K562 (cell line): ENCODE measurements around the gene EPHA10. TPM values are rescaled to one million over a fixed set of nuclear protein-coding genes. Genes with fewer than 3 reads are reported as not detected.

Experiments used
- GABPB1 ChIP-seq: sonication (generic); formaldehyde crosslinking; IDR thresholded peaks from 2 replicates; pipeline ENCODE4 v1.8.0; 2022; ENCODE audit warnings: mild to moderate bottlenecking, missing genetic modification reagents
- HEY1 ChIP-seq: fragments of 250-450 bp; sonication (Bioruptor Pico); IDR thresholded peaks from 2 replicates; pipeline ENCODE4 v1.5.0; 2020; ENCODE audit warnings: mild to moderate bottlenecking, moderate library complexity, borderline replicate concordance
- KHSRP ChIP-seq: fragments of 450-650 bp; IDR thresholded peaks from 2 replicates; pipeline ENCODE4 v1.6.1; 2017
- RB1 ChIP-seq: fragments of 450-650 bp; IDR thresholded peaks from 2 replicates; pipeline ENCODE4 v1.6.1; 2017; ENCODE audit warnings: low read depth, mild to moderate bottlenecking
- RFX7 ChIP-seq: fragments of 250-450 bp; sonication (Bioruptor Pico); IDR thresholded peaks from 2 replicates; pipeline ENCODE4 v1.5.1; 2021; ENCODE audit warnings: mild to moderate bottlenecking
- SPI1 ChIP-seq: IDR thresholded peaks from 2 replicates; pipeline ENCODE4 v1.6.1; 2011; ENCODE audit warnings: low read depth, low read length, control low read depth, borderline replicate concordance
- polyA plus RNA-seq, 8 experiments: library from polyadenylated mRNA; depleted of rRNA in 4 of 8; stranded (reverse) in 5 of 8; unstranded in 3 of 8; fragments of >200 nt; fragmentation: Nextera tagmentation in 2 of 8; fragmentation: Illumina TruSeq in 1 of 8; extraction: Ambion mirVana in 2 of 8; extraction: Trizol in 1 of 8; gene quantifications; 2 replicates each; pipeline versions ENCODE4 v1.2.1 to v1.2.3, GENCODE V29; 2011 to 2014; ENCODE audit warnings: inconsistent platforms in 1 of 8, missing spikeins in 1 of 8
- total RNA-seq, 7 experiments: library from RNA; depleted of rRNA in 6 of 7; stranded (reverse); fragments of >200 nt in 6 of 7; fragmentation: Illumina TruSeq in 2 of 7; extraction: Trizol in 2 of 7; gene quantifications; 2 replicates each; pipeline versions ENCODE4 v1.2.1 to v1.2.3, GENCODE V29; 2011 to 2021; ENCODE audit warnings: low replicate concordance in 1 of 7
- TF ChIP-seq, protein P1 (sequence below): IDR thresholded peaks from 2 replicates; pipeline ENCODE4 v1.6.1; 2011; ENCODE audit warnings: borderline replicate concordance, low read depth, mild to moderate bottlenecking, moderate library complexity, low read length; ENCODE audit not compliant: insufficient read depth, poor library complexity, severe bottlenecking
- TF ChIP-seq, protein P2 (sequence below): sonication (generic); formaldehyde crosslinking; IDR thresholded peaks from 2 replicates; pipeline ENCODE4 v1.8.1; 2023; ENCODE audit warnings: missing genetic modification reagents, mild to moderate bottlenecking, borderline replicate concordance
- TF ChIP-seq, protein P3 (sequence below): fragments of 250-450 bp; sonication (Bioruptor Pico); IDR thresholded peaks from 2 replicates; pipeline ENCODE4 v1.4.0; 2020; ENCODE audit warnings: mild to moderate bottlenecking, moderate library complexity
- TF ChIP-seq, protein P4 (sequence below), 2 experiments: fragments of 450-650 bp; IDR thresholded peaks; 2 replicates each; pipeline ENCODE4 v1.6.1; 2018; ENCODE audit warnings: mild to moderate bottlenecking in 2 of 2, low read depth in 1 of 2; ENCODE audit not compliant: partially characterized antibody in 2 of 2
- TF ChIP-seq, protein P5 (sequence below): sonication (generic); formaldehyde crosslinking; IDR thresholded peaks from 2 replicates; pipeline ENCODE4 v1.5.0; 2020; ENCODE audit warnings: missing genetic modification reagents

EPHA10 gene
- total and polyA plus RNA-seq, 9 of the 15 experiments (the other 6 are each of a cell fraction or from before 2014, with no cell fraction given) = 0.03 TPM; not detected in 8

DNA sequence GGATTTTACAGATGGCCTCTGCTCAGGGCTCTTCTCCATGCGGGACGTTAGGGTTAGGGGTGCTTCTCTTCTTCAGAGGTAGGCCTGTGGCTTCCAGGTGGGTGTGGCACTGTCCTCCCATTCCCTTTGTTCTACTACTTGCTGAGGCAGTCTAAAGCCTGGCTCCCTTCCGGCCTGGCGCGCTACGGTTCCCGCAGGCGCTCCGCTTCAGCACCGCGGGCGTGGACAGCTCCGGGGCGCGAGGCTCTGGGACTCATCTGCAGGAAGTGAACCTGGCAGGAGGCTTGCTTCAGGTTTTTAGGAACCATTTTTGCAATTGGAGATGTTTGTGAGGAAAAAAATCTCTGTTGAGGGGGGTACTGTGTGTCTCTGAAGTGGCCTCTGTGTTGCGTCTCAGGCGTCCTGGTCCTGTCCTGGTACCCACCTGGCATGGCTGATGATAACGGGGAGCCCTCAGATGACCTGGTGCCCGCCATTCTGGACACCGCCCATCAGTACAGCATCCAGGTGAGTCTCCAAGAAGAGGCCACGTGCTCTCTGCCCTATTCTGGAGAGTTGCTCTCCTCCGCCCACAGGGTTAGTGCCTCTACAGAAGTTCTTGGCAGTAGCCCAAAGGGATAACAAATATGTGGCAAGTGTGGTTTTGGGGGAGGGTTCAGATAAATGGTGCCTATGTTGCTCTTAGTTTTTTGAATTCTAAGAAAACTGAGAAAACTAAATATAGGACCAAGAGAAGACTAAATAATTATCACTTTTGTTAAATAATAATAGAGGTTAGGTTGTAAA is 30.6 kb upstream of the EPHA10 start (continued):
- TF ChIP-seq, protein P1, sequence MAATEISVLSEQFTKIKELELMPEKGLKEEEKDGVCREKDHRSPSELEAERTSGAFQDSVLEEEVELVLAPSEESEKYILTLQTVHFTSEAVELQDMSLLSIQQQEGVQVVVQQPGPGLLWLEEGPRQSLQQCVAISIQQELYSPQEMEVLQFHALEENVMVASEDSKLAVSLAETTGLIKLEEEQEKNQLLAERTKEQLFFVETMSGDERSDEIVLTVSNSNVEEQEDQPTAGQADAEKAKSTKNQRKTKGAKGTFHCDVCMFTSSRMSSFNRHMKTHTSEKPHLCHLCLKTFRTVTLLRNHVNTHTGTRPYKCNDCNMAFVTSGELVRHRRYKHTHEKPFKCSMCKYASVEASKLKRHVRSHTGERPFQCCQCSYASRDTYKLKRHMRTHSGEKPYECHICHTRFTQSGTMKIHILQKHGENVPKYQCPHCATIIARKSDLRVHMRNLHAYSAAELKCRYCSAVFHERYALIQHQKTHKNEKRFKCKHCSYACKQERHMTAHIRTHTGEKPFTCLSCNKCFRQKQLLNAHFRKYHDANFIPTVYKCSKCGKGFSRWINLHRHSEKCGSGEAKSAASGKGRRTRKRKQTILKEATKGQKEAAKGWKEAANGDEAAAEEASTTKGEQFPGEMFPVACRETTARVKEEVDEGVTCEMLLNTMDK = no peak
- TF ChIP-seq SPI1 (0 out of 2 replicates have a peak, but pooled peaks have one; percentile 10), RB1 (no peak), HEY1 (CRISPR knock-in tag) (no peak), GABPB1 (peak; percentile 81; the same call in 1 of the 2 replicates), KHSRP (no peak), RFX7 (no peak)
- TF ChIP-seq, protein P2, sequence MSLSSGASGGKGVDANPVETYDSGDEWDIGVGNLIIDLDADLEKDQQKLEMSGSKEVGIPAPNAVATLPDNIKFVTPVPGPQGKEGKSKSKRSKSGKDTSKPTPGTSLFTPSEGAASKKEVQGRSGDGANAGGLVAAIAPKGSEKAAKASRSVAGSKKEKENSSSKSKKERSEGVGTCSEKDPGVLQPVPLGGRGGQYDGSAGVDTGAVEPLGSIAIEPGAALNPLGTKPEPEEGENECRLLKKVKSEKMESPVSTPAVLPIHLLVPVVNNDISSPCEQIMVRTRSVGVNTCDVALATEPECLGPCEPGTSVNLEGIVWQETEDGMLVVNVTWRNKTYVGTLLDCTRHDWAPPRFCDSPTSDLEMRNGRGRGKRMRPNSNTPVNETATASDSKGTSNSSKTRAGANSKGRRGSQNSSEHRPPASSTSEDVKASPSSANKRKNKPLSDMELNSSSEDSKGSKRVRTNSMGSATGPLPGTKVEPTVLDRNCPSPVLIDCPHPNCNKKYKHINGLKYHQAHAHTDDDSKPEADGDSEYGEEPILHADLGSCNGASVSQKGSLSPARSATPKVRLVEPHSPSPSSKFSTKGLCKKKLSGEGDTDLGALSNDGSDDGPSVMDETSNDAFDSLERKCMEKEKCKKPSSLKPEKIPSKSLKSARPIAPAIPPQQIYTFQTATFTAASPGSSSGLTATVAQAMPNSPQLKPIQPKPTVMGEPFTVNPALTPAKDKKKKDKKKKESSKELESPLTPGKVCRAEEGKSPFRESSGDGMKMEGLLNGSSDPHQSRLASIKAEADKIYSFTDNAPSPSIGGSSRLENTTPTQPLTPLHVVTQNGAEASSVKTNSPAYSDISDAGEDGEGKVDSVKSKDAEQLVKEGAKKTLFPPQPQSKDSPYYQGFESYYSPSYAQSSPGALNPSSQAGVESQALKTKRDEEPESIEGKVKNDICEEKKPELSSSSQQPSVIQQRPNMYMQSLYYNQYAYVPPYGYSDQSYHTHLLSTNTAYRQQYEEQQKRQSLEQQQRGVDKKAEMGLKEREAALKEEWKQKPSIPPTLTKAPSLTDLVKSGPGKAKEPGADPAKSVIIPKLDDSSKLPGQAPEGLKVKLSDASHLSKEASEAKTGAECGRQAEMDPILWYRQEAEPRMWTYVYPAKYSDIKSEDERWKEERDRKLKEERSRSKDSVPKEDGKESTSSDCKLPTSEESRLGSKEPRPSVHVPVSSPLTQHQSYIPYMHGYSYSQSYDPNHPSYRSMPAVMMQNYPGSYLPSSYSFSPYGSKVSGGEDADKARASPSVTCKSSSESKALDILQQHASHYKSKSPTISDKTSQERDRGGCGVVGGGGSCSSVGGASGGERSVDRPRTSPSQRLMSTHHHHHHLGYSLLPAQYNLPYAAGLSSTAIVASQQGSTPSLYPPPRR = 0 out of 2 replicates have a peak, but pooled peaks have one; percentile 16
- TF ChIP-seq, protein P3, sequence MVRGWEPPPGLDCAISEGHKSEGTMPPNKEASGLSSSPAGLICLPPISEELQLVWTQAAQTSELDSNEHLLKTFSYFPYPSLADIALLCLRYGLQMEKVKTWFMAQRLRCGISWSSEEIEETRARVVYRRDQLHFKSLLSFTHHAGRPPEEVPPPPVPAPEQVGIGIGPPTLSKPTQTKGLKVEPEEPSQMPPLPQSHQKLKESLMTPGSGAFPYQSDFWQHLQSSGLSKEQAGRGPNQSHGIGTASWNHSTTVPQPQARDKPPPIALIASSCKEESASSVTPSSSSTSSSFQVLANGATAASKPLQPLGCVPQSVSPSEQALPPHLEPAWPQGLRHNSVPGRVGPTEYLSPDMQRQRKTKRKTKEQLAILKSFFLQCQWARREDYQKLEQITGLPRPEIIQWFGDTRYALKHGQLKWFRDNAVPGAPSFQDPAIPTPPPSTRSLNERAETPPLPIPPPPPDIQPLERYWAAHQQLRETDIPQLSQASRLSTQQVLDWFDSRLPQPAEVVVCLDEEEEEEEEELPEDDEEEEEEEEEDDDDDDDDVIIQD (CRISPR knock-in tag) = no peak
- TF ChIP-seq, protein P4, sequence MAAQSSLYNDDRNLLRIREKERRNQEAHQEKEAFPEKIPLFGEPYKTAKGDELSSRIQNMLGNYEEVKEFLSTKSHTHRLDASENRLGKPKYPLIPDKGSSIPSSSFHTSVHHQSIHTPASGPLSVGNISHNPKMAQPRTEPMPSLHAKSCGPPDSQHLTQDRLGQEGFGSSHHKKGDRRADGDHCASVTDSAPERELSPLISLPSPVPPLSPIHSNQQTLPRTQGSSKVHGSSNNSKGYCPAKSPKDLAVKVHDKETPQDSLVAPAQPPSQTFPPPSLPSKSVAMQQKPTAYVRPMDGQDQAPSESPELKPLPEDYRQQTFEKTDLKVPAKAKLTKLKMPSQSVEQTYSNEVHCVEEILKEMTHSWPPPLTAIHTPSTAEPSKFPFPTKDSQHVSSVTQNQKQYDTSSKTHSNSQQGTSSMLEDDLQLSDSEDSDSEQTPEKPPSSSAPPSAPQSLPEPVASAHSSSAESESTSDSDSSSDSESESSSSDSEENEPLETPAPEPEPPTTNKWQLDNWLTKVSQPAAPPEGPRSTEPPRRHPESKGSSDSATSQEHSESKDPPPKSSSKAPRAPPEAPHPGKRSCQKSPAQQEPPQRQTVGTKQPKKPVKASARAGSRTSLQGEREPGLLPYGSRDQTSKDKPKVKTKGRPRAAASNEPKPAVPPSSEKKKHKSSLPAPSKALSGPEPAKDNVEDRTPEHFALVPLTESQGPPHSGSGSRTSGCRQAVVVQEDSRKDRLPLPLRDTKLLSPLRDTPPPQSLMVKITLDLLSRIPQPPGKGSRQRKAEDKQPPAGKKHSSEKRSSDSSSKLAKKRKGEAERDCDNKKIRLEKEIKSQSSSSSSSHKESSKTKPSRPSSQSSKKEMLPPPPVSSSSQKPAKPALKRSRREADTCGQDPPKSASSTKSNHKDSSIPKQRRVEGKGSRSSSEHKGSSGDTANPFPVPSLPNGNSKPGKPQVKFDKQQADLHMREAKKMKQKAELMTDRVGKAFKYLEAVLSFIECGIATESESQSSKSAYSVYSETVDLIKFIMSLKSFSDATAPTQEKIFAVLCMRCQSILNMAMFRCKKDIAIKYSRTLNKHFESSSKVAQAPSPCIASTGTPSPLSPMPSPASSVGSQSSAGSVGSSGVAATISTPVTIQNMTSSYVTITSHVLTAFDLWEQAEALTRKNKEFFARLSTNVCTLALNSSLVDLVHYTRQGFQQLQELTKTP (IDR thresholded peaks at IDR 0.05; ENCODE audit: low read depth in 1 of 2, partially characterized antibody in 2 of 2) = peak in 1 of 2 experiments; percentile 95
- TF ChIP-seq, protein P5, sequence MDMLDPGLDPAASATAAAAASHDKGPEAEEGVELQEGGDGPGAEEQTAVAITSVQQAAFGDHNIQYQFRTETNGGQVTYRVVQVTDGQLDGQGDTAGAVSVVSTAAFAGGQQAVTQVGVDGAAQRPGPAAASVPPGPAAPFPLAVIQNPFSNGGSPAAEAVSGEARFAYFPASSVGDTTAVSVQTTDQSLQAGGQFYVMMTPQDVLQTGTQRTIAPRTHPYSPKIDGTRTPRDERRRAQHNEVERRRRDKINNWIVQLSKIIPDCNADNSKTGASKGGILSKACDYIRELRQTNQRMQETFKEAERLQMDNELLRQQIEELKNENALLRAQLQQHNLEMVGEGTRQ (CRISPR knock-in tag) = 0 out of 2 replicates have a peak, but pooled peaks have one; percentile 23
